H9 (cell line): ENCODE measurements around the gene EHMT2. TPM values are rescaled to one million over a fixed set of nuclear protein-coding genes. Genes with fewer than 3 reads are reported as not detected.
A peak's percentile ranks its signal among the peaks of the same experiment; 100 is the strongest.
"Not testable (repeated sequence)": the region's sequence is repeated elsewhere in the genome, so short reads cannot be mapped to it uniquely, and the experiment has no call there.

ENCODE experiments used
- DNase-seq: peaks from one replicate; pipeline ENCODE4 v3.0.0-alpha.2; 2017
- H2AFZ ChIP-seq: one replicate; pipeline ENCODE4 v1.6.1; 2013; ENCODE audit warnings: mild to moderate bottlenecking, low read length, control low read depth, moderate library complexity
- H2AK5ac ChIP-seq: 2 replicates; pipeline ENCODE4 v1.6.1; 2013; ENCODE audit warnings: low read length, control low read depth, mixed read lengths; ENCODE audit not compliant: insufficient read length
- H2BK120ac ChIP-seq: one replicate; pipeline ENCODE4 v1.6.1; 2013; ENCODE audit warnings: low read depth, mild to moderate bottlenecking, low read length, control low read depth, inconsistent platforms; ENCODE audit not compliant: poor library complexity, severe bottlenecking
- H2BK12ac ChIP-seq: 2 replicates; pipeline ENCODE4 v1.6.1; 2013; ENCODE audit warnings: low read length, control low read depth, mixed read lengths, low read depth; ENCODE audit not compliant: insufficient read length
- H2BK15ac ChIP-seq: 2 replicates; pipeline ENCODE4 v1.6.1; 2013; ENCODE audit warnings: low read depth, low read length, control low read depth
- H2BK20ac ChIP-seq: one replicate; pipeline ENCODE4 v1.6.1; 2013; ENCODE audit warnings: low read depth, mild to moderate bottlenecking, low read length, control low read depth, inconsistent platforms; ENCODE audit not compliant: poor library complexity, severe bottlenecking
- H2BK5ac ChIP-seq: 2 replicates; pipeline ENCODE4 v1.6.1; 2013; ENCODE audit warnings: low read length, control low read depth, mixed read lengths; ENCODE audit not compliant: insufficient read length
- H3K14ac ChIP-seq: 2 replicates; pipeline ENCODE4 v1.6.1; 2013; ENCODE audit warnings: low read length, control low read depth; ENCODE audit not compliant: insufficient read depth
- H3K18ac ChIP-seq: 2 replicates; pipeline ENCODE4 v1.6.1; 2013; ENCODE audit warnings: low read depth, mild to moderate bottlenecking, mixed read lengths, low read length, control low read depth; ENCODE audit not compliant: insufficient read length
- H3K23ac ChIP-seq: 2 replicates; pipeline ENCODE4 v1.6.1; 2013; ENCODE audit warnings: low read length, control low read depth, mixed read lengths, low read depth; ENCODE audit not compliant: insufficient read length
- H3K23me2 ChIP-seq: 2 replicates; pipeline ENCODE4 v1.6.1; 2013; ENCODE audit warnings: low read depth, mild to moderate bottlenecking, mixed read lengths, low read length, control low read depth; ENCODE audit not compliant: insufficient read length, poor library complexity, severe bottlenecking
- H3K27ac ChIP-seq: 2 replicates; pipeline ENCODE4 v1.5.1; 2013; ENCODE audit warnings: low read length, control low read depth, mixed read lengths, low read depth; ENCODE audit not compliant: insufficient read length
- H3K27me3 ChIP-seq: 2 replicates; pipeline ENCODE4 v1.6.1; 2013; ENCODE audit warnings: low read length, control low read depth, inconsistent platforms; ENCODE audit not compliant: insufficient read depth
- H3K4ac ChIP-seq: 2 replicates; pipeline ENCODE4 v1.6.1; 2013; ENCODE audit warnings: low read depth, mild to moderate bottlenecking, control low read depth, inconsistent platforms, low read length, moderate library complexity
- H3K4me1 ChIP-seq: 2 replicates; pipeline ENCODE4 v1.6.1; 2013; ENCODE audit warnings: low read length, control low read depth, inconsistent platforms; ENCODE audit not compliant: insufficient read depth
- H3K4me2 ChIP-seq: 2 replicates; pipeline ENCODE4 v1.6.1; 2013; ENCODE audit warnings: low read length, control low read depth, mixed read lengths; ENCODE audit not compliant: insufficient read length, insufficient read depth
- H3K56ac ChIP-seq: 2 replicates; pipeline ENCODE4 v1.6.1; 2013; ENCODE audit warnings: low read depth, mild to moderate bottlenecking, mixed read lengths, low read length, control low read depth; ENCODE audit not compliant: insufficient read length
- H3K79me1 ChIP-seq: 2 replicates; pipeline ENCODE4 v1.6.1; 2013; ENCODE audit warnings: low read depth, mild to moderate bottlenecking, moderate library complexity, low read length, control low read depth, inconsistent platforms; ENCODE audit not compliant: insufficient read depth, poor library complexity, severe bottlenecking
- H3K79me2 ChIP-seq: 2 replicates; pipeline ENCODE4 v1.6.1; 2013; ENCODE audit warnings: low read length, control low read depth, inconsistent platforms; ENCODE audit not compliant: insufficient read depth
- H3K9ac ChIP-seq: 2 replicates; pipeline ENCODE4 v1.6.1; 2013; ENCODE audit warnings: low read length, control low read depth, mixed read lengths; ENCODE audit not compliant: insufficient read length; ENCODE audit errors: extremely low read depth
- H3K9me3 ChIP-seq: one replicate; pipeline ENCODE4 v1.6.1; 2013; ENCODE audit warnings: low read depth, low read length, inconsistent platforms; ENCODE audit not compliant: control insufficient read depth
- H3T11ph ChIP-seq: one replicate; pipeline ENCODE4 v1.6.1; 2013; ENCODE audit warnings: mild to moderate bottlenecking, low read length, control low read depth, inconsistent platforms
- H4K20me1 ChIP-seq: one replicate; pipeline ENCODE4 v1.6.1; 2013; ENCODE audit not compliant: control insufficient read depth, insufficient read length, insufficient read depth
- H4K5ac ChIP-seq: 2 replicates; pipeline ENCODE4 v1.6.1; 2013; ENCODE audit warnings: low read depth, mild to moderate bottlenecking, mixed read lengths, low read length, control low read depth; ENCODE audit not compliant: insufficient read length
- H4K8ac ChIP-seq: replicated peaks from 2 replicates; pipeline ENCODE4 v1.6.1; 2013; ENCODE audit warnings: low read length, control low read depth, mixed read lengths, low read depth; ENCODE audit not compliant: insufficient read length
- H4K91ac ChIP-seq: 2 replicates; pipeline ENCODE4 v1.6.1; 2013; ENCODE audit warnings: low read depth, mild to moderate bottlenecking, moderate library complexity, mixed read lengths, low read length, control low read depth; ENCODE audit not compliant: insufficient read length
- H3K27ac Mint-ChIP-seq, 3 experiments: 2 replicates in 2 of 3; 3 replicates in 1 of 3; pipeline ENCODE4 v1.8.0; 2020 to 2021; ENCODE audit warnings: mixed read lengths in 3 of 3, mild to moderate bottlenecking in 1 of 3, moderate library complexity in 1 of 3
- H3K27me3 Mint-ChIP-seq: 2 replicates; pipeline ENCODE4 v1.8.0; 2021; ENCODE audit warnings: low read depth, mild to moderate bottlenecking, moderate library complexity, mixed read lengths
- H3K36me3 Mint-ChIP-seq, 3 experiments: 2 replicates in 2 of 3; 3 replicates in 1 of 3; pipeline ENCODE4 v1.8.0; 2020 to 2021; ENCODE audit warnings: low read depth in 3 of 3, mixed read lengths in 3 of 3; ENCODE audit not compliant: insufficient read depth in 1 of 3
- H3K4me1 Mint-ChIP-seq, 2 experiments: 2 replicates each; pipeline ENCODE4 v1.8.0; 2020; ENCODE audit warnings: mixed read lengths in 2 of 2
- H3K4me3 Mint-ChIP-seq, 2 experiments: 2 replicates in 1 of 2; 3 replicates in 1 of 2; pipeline ENCODE4 v1.8.0; 2020 to 2021; ENCODE audit warnings: mild to moderate bottlenecking in 2 of 2, mixed read lengths in 2 of 2, moderate library complexity in 1 of 2
- H3K9me3 Mint-ChIP-seq, 2 experiments: 2 replicates in 1 of 2; 3 replicates in 1 of 2; pipeline ENCODE4 v1.8.0; 2020; ENCODE audit warnings: mild to moderate bottlenecking in 2 of 2, mixed read lengths in 2 of 2, moderate library complexity in 1 of 2
- WGBS: extraction: QIAGEN DNeasy Blood & Tissue Kit; methylation state at CpG from one replicate; pipeline ENCODE4 v1.1.7; 2013; ENCODE audit warnings: missing lambda C conversion rate, low lambda C conversion rate, mixed read lengths; ENCODE audit not compliant: insufficient read length; ENCODE audit errors: extremely low coverage; 5-methylcytosine and 5-hydroxymethylcytosine counted together
- total RNA-seq: library from RNA; stranded (reverse); gene quantifications from 2 replicates; pipeline ENCODE4 v1.2.1, GENCODE V29; 2021
- TF ChIP-seq, protein P1 (sequence below): fragments of 200-600 bp; sonication (generic); conservative IDR thresholded peaks from 3 replicates; pipeline ENCODE4 v1.8.0; 2021; ENCODE audit warnings: antibody characterized with exemption, mild to moderate bottlenecking

Gene EHMT2
- total RNA-seq, 1 experiment from 2014 or later = 124 TPM

DNA sequence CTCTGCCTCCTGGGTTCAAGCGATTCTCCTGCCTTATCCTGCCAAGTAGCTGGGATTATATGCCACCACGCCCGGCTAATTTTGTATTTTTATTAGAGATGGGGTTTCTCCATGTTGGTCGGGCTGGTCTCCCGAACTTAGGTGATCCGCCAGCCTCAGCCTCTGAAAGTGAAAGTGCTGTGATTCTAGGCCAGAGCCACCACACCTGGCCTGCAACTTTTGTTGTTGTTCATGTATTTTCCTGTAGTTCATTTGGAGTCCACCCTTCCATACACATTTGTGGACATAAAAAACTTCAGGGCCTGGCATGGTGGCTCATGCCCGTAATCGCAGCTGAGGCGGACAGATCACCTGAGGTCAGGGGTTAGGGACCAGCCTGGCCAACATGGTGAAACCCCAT, 55.4 kb downstream of the EHMT2 start:
- no peak for DNase-seq
- WGBS = no CpG with 5 or more reads among the region's 9 CpGs
- Histone ChIP-seq H3K9ac (no peak overlapping the region), H3K4me2 (no peak overlapping the region), H4K91ac (no peak overlapping the region), H2BK120ac (no peak overlapping the region), H3K79me1 (no peaks in the 10 kb centered on the region), H3K27ac (no peak overlapping the region), H2BK15ac (no peak overlapping the region), H2BK5ac (no peak overlapping the region), H3K79me2 (peaks cover 5% of the 10 kb centered on the region; the same call in 1 of the 2 replicates), H2BK20ac (no peak overlapping the region), H2BK12ac (no peak overlapping the region), H4K8ac (no peak overlapping the region), H3K18ac (no peak overlapping the region), H2AK5ac (no peak overlapping the region), H3K23me2 (peaks cover 4% of the 10 kb centered on the region), H3K23ac (no peak overlapping the region), H3K56ac (no peak overlapping the region), H3K27me3 (no peaks in the 10 kb centered on the region), H2AFZ (no peak overlapping the region), H3K14ac (no peak overlapping the region), H3K4ac (no peak overlapping the region), H3T11ph (no peak overlapping the region), H3K9me3 (no peaks in the 10 kb centered on the region), H4K20me1 (peaks cover 2% of the 10 kb centered on the region), H4K5ac (no peak overlapping the region), H3K4me1 (no peaks in the 10 kb centered on the region)
- peaks cover 7 to 8% of the 10 kb centered on the region in 2 experiments for H3K4me1 Mint-ChIP-seq
- no peaks in the 10 kb centered on the region for H3K9me3 Mint-ChIP-seq
- peaks cover 39 to 46% (median 39%) of the 10 kb centered on the region in 3 experiments for H3K36me3 Mint-ChIP-seq
- TF ChIP-seq, protein P1, sequence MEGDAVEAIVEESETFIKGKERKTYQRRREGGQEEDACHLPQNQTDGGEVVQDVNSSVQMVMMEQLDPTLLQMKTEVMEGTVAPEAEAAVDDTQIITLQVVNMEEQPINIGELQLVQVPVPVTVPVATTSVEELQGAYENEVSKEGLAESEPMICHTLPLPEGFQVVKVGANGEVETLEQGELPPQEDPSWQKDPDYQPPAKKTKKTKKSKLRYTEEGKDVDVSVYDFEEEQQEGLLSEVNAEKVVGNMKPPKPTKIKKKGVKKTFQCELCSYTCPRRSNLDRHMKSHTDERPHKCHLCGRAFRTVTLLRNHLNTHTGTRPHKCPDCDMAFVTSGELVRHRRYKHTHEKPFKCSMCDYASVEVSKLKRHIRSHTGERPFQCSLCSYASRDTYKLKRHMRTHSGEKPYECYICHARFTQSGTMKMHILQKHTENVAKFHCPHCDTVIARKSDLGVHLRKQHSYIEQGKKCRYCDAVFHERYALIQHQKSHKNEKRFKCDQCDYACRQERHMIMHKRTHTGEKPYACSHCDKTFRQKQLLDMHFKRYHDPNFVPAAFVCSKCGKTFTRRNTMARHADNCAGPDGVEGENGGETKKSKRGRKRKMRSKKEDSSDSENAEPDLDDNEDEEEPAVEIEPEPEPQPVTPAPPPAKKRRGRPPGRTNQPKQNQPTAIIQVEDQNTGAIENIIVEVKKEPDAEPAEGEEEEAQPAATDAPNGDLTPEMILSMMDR = no peak
- H3K27me3 Mint-ChIP-seq = no peaks in the 10 kb centered on the region
- peak overlapping the region in 1 of 3 experiments; percentile 58; a peak in 1 of 7 replicates for H3K27ac Mint-ChIP-seq
- H3K4me3 Mint-ChIP-seq = no peak overlapping the region

DNA sequence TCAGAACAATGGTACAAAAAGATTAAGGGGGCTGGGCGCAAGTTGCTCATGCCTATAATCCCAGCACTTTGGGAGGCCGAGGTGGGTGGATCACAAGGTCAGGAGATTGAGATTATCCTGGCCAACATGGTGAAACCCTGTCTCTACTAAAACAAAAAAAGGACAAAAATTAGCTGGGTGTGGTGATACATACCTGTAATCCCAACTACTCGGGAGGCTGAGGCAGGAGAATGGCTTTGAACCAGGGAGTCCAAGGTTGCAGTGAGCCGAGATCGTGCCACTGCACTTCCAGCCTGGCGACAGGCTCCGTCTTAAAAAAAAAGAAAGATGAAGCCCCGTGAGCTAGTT, 57.7 kb downstream of the EHMT2 start:
- DNase-seq, H3K14ac ChIP-seq, H4K91ac ChIP-seq, H2AK5ac ChIP-seq, H3K4me1 ChIP-seq, H2BK120ac ChIP-seq, H3K18ac ChIP-seq, H2BK12ac ChIP-seq, H2BK15ac ChIP-seq, H3K9ac ChIP-seq, H3K27me3 ChIP-seq, H3K27me3 Mint-ChIP-seq, H2AFZ ChIP-seq, H3K23ac ChIP-seq, H3K27ac ChIP-seq, H4K8ac ChIP-seq, H2BK5ac ChIP-seq, H4K20me1 ChIP-seq, H3T11ph ChIP-seq, H3K4ac ChIP-seq, H4K5ac ChIP-seq, H3K4me2 ChIP-seq, H3K9me3 ChIP-seq, H3K9me3 Mint-ChIP-seq, H2BK20ac ChIP-seq, H3K79me1 ChIP-seq, H3K56ac ChIP-seq: not testable (repeated sequence)
- no CpG with 5 or more reads among the region's 8 CpGs for WGBS
- Histone ChIP-seq H3K79me2 (peaks cover 20% of the 10 kb centered on the region; the same call in 1 of the 2 replicates), H3K23me2 (peaks cover 27% of the 10 kb centered on the region)
- peak overlapping the region in 1 of 3 experiments; percentile 72; a peak in 1 of 7 replicates for H3K27ac Mint-ChIP-seq
- peak overlapping the region in 1 of 2 experiments; percentile 98; a peak in 1 of 5 replicates for H3K4me3 Mint-ChIP-seq
- peaks cover 11 to 22% of the 10 kb centered on the region in 2 experiments for H3K4me1 Mint-ChIP-seq
- peaks cover 60 to 67% (median 61%) of the 10 kb centered on the region in 3 experiments for H3K36me3 Mint-ChIP-seq
